Purkinje cell (primary cell): ENCODE data around the gene ANKRD44. TPM values are rescaled to one million over a fixed set of nuclear protein-coding genes. Genes with fewer than 3 reads are reported as not detected.

ENCODE experiments used
- polyA plus RNA-seq: library from polyadenylated mRNA; unstranded; fragments of >200 nt; fragmentation: Nextera tagmentation; gene quantifications from 2 replicates; pipeline ENCODE4 v1.2.1, GENCODE V29; 2014

ANKRD44 gene
- 2.4 and 4.0 TPM in 2 replicates for polyA plus RNA-seq

DNA sequence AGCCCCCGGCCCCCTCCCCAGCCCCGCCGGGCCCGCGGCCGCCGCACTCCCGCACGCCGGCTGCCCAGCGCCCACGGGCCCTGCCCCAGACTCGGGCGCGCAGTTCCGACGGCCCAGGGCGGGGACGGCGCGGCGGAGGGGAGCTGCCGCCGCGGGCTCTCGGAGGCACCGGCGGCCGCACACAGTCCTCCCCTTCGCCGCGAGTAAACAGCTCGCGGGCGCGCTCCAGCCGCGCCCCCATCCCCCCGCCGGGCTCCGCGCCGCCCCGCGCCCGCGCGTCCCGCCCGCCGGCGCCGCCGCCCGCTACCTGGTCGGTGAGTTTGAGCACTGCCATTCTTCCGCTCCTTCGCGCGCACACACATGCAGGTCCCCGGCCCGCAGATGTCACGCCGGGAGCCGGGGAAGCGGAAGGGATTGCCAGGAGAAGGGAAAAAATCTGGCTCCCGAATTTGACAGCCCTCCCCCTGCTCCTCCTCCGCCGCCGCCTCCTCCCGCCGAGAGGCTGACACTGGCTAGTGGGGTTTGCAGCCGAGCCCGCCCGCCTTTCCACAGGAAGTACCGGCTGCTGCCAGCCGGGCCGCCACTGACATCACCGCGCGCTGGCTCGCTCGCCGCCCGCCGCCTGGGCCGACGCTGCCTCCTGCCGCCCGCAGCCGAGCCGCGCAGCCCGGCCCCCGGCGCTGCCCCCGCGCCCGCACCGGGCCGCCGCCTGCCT, at the start of gene ANKRD44:
Gene ANKRD44, minus strand, starts transcription at position 510 of the 715 bp plus-strand sequence. Its CDS starts 176 bp downstream, at position 334.

Other genes with a start within 250 kb of the ANKRD44 start
- gene SF3B1, start 124.2 kb upstream of the ANKRD44 start, polyA plus RNA-seq: 144 and 182 TPM in 2 replicates
- gene COQ10B, start 142.8 kb upstream of the ANKRD44 start, polyA plus RNA-seq: 75.9 and 102 TPM in 2 replicates
- gene HSPD1, start 189.1 kb upstream of the ANKRD44 start, polyA plus RNA-seq: 295 and 339 TPM in 2 replicates
- gene HSPE1, start 189.6 kb upstream of the ANKRD44 start, polyA plus RNA-seq: 687 and 859 TPM in 2 replicates
- gene MOB4, start 205.3 kb upstream of the ANKRD44 start, polyA plus RNA-seq: 73.4 and 80.6 TPM in 2 replicates